BE2C (cell line): ENCODE measurements around the gene GAMT.

Experiments used
- DNase-seq: peaks from one replicate; pipeline ENCODE4 v3.0.0-alpha.2; 2020
- H3K27me3 ChIP-seq: fragments of 250-450 bp; sonication (Bioruptor Pico); 2 replicates; pipeline ENCODE4 v1.5.1; 2020; ENCODE audit warnings: mild to moderate bottlenecking
- H3K36me3 ChIP-seq: fragments of 250-450 bp; sonication (Bioruptor Pico); 2 replicates; pipeline ENCODE4 v1.5.1; 2020; ENCODE audit warnings: mild to moderate bottlenecking
- H3K4me1 ChIP-seq: fragments of 250-450 bp; sonication (Bioruptor Pico); 2 replicates; pipeline ENCODE4 v1.5.1; 2020
- H3K4me3 ChIP-seq: 2 replicates; pipeline ENCODE4 v1.5.1; 2011; ENCODE audit warnings: low read depth, low read length
- H3K9me3 ChIP-seq: fragments of 250-450 bp; sonication (Bioruptor Pico); 2 replicates; pipeline ENCODE4 v1.5.1; 2020
- TF ChIP-seq, protein P1 (sequence below): IDR thresholded peaks from 2 replicates; pipeline ENCODE4 v1.5.1; 2012; ENCODE audit warnings: mild to moderate bottlenecking, low read depth, low read length

The GAMT gene

DNA sequence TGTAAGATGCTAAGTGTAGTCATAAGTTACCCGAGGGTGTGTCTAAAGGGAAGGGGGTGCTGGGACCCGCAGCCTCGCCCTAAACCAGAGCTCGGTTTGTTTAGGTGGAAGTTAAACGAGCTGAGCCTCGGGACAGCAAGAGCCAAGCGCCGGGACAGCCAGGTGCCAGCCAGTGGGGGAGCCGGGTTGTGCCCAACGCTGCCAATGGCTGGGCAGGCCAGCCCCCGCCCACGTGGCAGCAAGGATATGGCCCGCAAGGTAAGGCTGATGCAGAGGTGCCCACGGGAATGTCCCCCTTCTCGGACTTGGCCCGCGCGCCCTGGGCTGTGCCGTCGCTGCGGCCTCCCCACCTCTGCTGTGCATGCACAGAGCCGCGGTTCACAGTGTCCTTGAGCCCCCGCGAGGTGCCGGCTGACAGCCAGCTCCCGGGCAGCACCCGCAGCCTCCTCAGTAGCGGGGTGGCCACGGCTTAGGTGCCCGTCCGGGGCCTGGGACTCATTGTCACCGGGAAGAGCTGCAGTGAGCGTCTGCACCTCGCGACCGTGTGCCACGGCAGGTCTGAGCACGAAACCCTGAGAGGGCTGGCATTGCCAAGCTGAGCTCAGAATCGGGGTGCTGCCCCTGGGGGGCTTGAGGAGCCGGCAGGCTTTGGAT, 27.5 kb upstream of the GAMT start:
- TF ChIP-seq, protein P1, sequence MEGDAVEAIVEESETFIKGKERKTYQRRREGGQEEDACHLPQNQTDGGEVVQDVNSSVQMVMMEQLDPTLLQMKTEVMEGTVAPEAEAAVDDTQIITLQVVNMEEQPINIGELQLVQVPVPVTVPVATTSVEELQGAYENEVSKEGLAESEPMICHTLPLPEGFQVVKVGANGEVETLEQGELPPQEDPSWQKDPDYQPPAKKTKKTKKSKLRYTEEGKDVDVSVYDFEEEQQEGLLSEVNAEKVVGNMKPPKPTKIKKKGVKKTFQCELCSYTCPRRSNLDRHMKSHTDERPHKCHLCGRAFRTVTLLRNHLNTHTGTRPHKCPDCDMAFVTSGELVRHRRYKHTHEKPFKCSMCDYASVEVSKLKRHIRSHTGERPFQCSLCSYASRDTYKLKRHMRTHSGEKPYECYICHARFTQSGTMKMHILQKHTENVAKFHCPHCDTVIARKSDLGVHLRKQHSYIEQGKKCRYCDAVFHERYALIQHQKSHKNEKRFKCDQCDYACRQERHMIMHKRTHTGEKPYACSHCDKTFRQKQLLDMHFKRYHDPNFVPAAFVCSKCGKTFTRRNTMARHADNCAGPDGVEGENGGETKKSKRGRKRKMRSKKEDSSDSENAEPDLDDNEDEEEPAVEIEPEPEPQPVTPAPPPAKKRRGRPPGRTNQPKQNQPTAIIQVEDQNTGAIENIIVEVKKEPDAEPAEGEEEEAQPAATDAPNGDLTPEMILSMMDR = no peak
- Histone ChIP-seq H3K9me3 (no peaks in the 10 kb centered on the region), H3K36me3 (peaks cover 95% of the 10 kb centered on the region), H3K4me1 (no peaks in the 10 kb centered on the region; the same call in 1 of the 2 replicates), H3K4me3 (no peak overlapping the region), H3K27me3 (no peaks in the 10 kb centered on the region)
- no peak for DNase-seq

DNA sequence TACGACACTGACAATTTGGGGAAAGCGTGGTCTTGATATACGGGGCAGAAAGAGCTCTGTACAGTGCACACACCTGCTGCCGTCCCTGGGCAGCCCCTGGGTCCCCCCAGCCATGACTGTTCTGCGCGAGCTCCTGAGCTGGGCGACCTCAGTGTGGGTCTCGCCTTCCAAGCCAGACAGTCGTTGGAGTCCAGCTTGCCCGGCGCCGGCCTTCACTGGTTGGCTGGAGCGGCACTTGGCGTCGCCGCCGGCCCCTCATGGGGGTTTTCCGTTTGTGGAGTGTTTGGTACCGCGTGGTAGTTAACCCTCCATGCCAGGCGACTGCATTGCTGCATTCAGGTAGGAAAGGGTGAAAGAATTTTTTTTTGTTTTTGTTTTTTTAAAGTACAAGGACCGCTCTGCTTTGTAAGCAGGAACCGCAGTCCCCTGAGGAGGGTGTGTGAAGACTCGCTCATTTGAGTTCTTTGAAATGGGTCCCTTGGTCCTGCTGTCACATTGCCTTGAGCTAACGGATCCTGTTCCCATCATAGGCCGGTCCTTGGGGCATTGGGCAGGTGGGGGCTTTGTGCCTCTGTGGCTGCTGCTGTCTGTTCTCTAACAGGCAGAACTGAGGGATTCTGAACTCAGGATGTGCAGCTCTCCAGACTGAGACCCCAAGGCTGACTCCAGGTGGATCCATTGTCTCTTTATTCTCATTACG, 26.0 kb upstream of the GAMT start:
- no peak for DNase-seq
- Histone ChIP-seq H3K36me3 (peaks cover 95% of the 10 kb centered on the region), H3K27me3 (no peaks in the 10 kb centered on the region), H3K4me1 (no peaks in the 10 kb centered on the region; the same call in 1 of the 2 replicates), H3K9me3 (no peaks in the 10 kb centered on the region), H3K4me3 (no peak overlapping the region)
- TF ChIP-seq, protein P1 = no peak

DNA sequence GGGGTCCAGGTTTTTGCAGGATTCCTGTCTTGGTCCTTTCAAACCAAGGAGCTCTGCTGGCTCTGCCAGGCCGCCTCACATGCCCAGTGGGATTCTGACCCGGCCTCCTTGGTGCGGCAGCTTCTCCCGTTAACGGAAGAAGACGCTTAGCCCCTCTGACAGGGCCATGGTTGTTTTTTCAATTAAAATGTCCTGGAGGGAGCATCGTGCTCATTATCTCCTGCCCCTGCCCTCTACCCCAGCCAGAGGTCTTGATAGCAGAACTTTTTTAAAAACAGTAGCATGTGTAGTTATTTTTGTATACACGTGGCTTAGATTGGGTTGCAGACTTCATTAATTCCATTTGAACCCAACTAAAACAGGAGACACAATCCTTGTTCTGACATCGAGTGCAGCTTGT, 25.4 kb upstream of the GAMT start:
- Histone ChIP-seq H3K36me3 (peaks cover 95% of the 10 kb centered on the region), H3K27me3 (no peaks in the 10 kb centered on the region), H3K4me1 (no peaks in the 10 kb centered on the region; the same call in 1 of the 2 replicates), H3K9me3 (no peaks in the 10 kb centered on the region), H3K4me3 (no peak overlapping the region)
- DNase-seq = no peak
- TF ChIP-seq, protein P1 = no peak

DNA sequence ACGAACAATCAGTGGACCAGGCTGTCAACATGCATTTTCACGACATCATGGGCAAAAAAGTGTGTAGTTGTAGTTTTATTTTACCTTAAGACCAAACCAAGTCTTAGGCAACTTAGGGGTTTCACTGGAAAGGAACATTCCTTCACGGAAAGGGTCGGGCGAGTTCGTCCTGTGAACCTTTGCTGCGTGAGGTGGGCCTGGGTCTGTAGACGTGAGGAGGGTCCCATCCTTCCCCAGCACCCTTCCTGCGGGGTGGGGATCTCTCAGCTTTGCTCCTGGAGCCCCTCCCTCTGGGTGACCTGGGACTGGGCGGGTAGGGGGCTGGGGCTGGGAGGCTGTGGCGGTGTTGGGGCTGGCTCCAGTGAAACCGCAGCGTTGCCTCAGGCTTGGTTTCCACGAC, 24.6 kb upstream of the GAMT start:
- peaks cover 96% of the 10 kb centered on the region for H3K36me3 ChIP-seq
- H3K4me1 ChIP-seq = no peaks in the 10 kb centered on the region; the same call in 1 of the 2 replicates
- no peaks in the 10 kb centered on the region for H3K9me3 ChIP-seq
- DNase-seq = no peak
- no peaks in the 10 kb centered on the region for H3K27me3 ChIP-seq
- no peak overlapping the region for H3K4me3 ChIP-seq
- TF ChIP-seq, protein P1 = no peak

DNA sequence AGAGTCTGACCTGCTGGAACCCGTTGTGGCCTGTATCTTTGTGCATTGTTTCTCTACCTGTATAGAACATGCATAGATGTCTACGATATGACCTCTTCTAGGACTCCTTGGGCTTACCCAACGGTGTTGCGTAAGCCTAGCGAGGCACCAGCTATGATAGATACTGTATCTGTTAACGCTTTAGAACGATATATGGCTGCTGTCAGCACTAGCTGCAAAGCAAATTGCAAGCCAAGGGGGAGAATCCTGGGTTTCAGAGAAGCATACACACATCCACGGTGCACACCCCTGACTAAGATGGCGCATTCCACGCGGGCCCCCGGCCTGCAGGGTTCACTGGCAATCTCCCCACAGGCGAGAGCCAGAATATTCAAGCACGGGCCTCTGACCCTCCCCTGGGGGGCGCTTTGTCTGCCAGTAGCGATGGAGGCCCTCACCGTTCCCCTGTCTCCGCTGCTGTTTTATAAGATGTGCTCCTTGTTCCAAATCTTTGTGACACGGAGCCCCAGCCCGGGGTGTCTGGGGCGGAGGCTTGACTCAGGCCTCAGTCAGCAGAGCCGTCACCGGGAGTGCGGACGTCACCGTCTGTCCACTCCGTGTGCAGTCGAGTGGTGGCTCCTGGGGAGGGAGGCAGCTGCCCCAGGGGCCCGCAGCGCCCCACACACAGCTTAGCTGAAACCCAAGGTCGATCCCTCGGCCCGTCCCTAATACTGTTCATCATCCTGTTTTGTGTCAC, 23.9 kb upstream of the GAMT start:
- TF ChIP-seq, protein P1 = no peak
- H3K36me3 ChIP-seq = peaks cover 96% of the 10 kb centered on the region
- H3K4me3 ChIP-seq = no peak overlapping the region
- H3K4me1 ChIP-seq = no peaks in the 10 kb centered on the region; the same call in 1 of the 2 replicates
- H3K27me3 ChIP-seq = no peaks in the 10 kb centered on the region
- no peak for DNase-seq
- no peaks in the 10 kb centered on the region for H3K9me3 ChIP-seq
